ENCODE data around the gene MARF1.
"Not testable (repeated sequence)": the region's sequence is repeated elsewhere in the genome, so short reads cannot be mapped to it uniquely, and the experiment has no call there.

The MARF1 gene

DNA sequence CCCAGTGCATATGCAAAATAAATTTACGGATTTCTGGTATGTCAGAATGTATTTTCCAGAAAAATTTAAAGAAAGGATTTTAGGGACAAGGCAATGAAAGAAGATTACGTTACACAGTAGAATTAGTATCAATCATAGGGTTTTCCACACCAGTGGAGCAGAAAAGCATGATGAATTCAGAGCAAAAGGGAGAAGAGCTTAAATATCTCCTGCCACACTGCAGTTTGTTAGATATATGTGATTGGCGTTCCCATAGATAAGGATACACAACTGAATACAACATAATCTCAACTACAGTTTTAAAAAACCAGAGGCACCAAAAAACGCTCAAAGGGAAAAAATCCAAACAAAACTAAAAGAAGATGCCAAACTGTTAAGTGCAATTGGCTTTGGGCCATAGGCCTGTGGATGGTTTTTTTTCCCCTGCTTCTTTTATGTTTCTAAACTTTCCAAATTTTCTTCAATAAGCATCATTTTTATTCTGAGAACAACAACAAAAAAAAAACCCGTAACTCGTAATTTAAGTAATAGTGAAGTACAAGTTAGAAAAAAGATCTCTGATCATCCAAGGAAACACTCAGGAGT lies 22.3 kb downstream of the MARF1 start:
- DNase-seq (ENCODE audit: low read depth): no peak

- DNase-seq (ENCODE audit: low read depth): peak; percentile 88
These were observed 24.6 kb downstream of the MARF1 start for GRCh38 chr16:15618392-15618791.

- no peak for DNase-seq (ENCODE audit: low read depth)
These were observed 25.1 kb downstream of the MARF1 start for GRCh38 chr16:15617901-15618300.

DNA sequence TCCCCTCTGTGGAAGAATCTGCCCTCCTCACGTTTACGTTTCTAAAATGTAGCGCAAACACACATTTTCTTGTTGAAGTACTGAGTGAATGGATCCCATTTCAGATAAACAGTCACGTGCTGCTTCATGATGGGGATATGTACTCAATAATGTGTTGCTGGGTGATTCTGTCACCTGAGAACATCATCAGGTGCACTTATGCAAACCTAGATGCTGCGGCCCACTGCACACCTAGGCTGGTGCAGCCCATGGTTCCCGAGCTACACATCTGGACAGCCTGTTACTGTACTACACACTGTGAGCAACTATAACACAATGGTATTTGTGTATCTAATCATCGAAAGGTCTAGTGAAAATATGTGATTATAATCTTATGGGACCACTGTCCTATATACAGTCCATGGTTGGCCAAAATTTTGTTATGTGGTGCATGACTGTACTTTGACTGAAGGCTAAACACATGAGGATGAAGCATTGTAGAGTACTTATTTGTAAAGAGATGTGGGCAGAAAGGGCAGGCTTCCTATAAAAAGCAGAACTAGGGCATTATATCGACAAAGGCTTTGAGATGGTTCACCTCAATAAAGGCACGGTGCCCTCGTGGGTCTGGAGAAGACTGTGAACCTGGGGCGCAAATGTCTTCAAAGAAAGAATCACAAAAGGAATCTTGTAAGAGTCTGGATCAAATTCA lies 26.3 kb downstream of the MARF1 start:
- DNase-seq (ENCODE audit: low read depth): no peak

GRCh38 chr16:15616012-15616411 lies 26.9 kb downstream of the MARF1 start:
- DNase-seq (ENCODE audit: low read depth): no peak

DNA sequence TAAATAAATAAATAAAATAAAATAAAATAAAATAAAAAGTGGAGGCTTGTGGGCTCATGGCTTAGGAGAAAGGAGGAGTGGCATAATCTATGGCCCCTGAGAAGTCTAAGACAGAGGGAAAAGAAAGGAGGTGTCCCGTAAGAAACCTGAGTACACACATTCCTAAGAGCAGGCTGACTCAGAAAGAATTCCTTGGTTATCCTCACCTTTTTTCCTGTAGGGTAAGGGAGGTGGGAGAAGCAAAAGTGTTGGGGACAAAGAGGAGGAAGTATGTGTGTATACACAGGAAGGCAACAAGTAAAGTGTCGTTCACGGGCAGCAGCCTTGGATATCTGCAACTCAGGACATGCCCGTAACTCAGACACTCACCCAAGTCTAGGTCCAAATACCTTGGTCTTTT lies 29.3 kb downstream of the MARF1 start:
- no peak for DNase-seq (ENCODE audit: low read depth)

DNA sequence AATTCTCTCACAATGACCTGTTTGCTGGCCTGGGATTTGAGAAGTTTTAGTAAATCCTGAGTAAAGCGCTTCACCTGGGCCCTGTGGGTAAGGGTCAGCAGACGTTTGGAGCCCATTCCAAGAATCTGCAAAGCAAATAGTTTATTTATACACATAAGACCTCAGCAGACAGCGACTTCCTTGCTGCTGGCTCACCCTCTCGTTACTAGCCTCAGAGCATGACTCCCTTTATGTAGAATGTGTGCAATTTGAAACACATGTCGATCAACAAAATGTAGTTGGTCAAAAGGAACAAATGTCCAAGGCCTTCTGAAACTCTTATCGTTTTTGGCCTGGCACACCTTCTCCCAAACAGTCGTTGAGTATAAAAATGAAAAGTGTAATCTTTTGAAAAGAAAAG lies 31.3 kb downstream of the MARF1 start:
- DNase-seq (ENCODE audit: low read depth): peak; percentile 45

DNA sequence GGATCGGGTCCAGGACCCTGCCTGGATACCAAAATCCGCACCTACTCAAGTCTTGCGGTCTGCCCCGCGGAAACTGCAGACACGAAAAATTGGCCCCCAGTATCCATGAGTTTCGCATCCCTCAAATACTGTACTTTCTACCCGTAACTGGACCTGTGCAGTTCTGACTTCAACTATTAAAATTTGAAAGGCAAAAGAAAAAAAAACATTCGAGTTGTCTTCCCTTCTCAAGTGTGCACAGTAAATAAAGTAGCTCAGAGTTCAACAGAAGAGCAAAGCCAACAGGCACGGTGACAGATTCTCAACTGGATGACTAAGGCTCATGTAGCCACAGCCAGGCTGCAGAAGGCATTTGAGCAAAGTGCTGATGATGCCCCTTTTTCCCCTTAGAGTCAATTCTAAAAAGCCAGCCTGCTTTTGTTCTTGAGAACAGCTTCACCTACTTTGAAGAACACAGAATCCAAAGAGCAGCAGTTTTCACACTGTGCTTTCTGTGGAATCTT lies 32.5 kb downstream of the MARF1 start:
- peak; percentile 34 for DNase-seq (ENCODE audit: low read depth)

- DNase-seq (ENCODE audit: low read depth): no peak
These were observed 33.7 kb downstream of the MARF1 start for GRCh38 chr16:15609286-15609649.

GRCh38 chr16:15608398-15609285 lies 34.3 kb downstream of the MARF1 start:
- DNase-seq (ENCODE audit: low read depth): no peak

- peak; percentile 17 for DNase-seq (ENCODE audit: low read depth)
These were observed 35.1 kb downstream of the MARF1 start for GRCh38 chr16:15607700-15608396.

DNA sequence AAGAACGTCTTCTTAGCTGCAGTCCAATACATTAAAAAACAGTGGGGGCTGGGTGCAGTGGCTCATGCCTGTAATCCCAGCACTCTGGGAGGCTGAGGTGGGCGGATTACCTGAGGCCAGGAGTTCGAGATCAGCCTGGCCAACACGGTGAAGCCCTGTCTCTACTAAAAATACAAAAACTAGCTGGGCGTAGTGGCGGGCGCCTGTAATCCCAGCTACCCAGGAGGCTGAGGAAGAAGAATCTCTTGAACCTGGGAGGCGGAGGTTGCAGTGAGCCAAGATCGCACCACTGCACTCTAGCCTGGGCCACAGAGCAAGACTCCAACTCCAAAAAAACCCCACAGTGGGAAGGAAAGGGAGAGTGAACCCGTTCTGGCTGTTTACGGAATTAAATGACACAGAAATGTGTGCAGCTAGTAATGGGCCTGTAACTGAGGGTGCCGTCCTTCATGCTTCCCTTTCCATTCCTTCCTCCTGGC lies 35.7 kb downstream of the MARF1 start:
- DNase-seq (ENCODE audit: low read depth): not testable (repeated sequence)

DNA sequence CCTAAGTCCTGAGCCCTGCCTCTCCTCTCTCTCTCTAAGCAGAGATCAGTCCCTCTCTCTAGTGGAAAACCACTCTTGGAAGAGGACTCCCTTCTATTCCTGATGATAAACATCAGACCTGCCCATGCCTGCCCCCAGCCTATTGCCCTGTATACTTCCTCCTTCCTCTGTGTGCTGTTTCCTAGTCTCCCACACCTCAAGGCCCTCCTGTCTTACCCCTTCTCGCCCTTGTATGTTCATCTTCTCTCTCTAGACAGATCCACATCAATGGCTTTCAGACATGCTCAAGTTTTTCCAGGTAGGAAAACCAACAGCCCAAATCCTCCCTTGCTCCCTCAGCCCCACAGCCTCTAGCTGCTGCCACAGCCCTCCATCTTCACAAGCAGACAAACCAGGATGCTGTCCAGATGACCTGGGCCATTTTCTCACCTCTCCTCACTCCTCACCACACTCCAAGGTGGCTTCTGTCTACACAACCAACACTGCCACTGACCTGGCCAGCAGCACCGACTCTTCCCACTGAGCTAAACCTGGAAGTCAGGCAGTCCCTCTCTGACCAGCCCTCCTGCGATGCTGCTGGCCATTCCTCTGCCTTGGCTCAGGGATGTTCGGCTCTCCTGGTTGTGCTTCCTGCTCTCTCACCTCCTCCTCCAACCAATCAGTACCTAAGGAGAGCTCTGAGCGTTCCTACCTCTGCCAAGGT lies 36.3 kb downstream of the MARF1 start:
- DNase-seq (ENCODE audit: low read depth): no peak

DNA sequence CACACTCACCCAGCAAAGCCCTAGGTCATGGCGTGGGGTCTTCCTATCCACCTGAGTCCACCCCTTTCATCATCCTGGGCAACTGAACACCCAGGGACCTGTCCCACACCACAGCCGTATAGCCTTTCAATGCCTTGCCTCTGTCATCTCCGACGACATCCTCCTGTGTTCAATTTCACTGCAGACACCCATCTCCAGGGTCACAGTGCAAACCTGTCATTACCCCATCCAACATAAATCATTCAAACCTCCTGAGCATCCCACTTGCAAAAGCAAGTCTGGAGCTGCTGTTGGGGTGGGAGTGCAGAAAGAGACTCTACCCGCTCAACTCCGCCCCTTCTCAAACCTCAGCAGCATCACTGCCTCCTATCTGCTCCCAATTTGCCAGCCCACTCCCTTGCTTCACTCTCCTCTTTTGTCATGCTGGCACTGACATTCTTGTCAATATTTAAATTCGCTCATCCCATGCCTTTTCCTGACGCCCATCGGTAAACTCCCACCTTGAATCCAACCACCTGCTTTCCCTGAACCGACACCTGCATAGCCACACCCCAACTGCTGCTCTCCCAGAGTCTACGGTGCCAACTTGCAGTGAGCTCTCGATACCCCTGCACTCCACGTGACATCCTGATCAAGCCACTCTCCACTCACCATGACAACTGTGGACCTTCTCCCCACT lies 37.0 kb downstream of the MARF1 start:
- no peak for DNase-seq (ENCODE audit: low read depth)

GRCh38 chr16:15604460-15605440 lies 38.2 kb downstream of the MARF1 start:
- DNase-seq (ENCODE audit: low read depth): peak; percentile 40

- DNase-seq (ENCODE audit: low read depth): no peak
These were observed 40.5 kb downstream of the MARF1 start for GRCh38 chr16:15602285-15603044.

GRCh38 chr16:15601212-15601879 lies 41.6 kb downstream of the MARF1 start:
- DNase-seq (ENCODE audit: low read depth): no peak

All from EH (cell line).